HTR-8/SVneo (cell line): Measurements from ENCODE around the gene ANKRD45.
"Not testable (repeated sequence)": the region's sequence is repeated elsewhere in the genome, so short reads cannot be mapped to it uniquely, and the experiment has no call there.

Experiments used
- DNase-seq: peaks from one replicate; pipeline ENCODE4 v3.0.0; 2011; ENCODE audit warnings: low spot score, mixed read lengths; ENCODE audit not compliant: insufficient read length
- FAIRE-seq: peaks from 2 replicates; lab custom pipeline; 2011; peaks lifted over from hg19 to GRCh38; lab: Jason Lieb, UNC

The ANKRD45 gene

DNA sequence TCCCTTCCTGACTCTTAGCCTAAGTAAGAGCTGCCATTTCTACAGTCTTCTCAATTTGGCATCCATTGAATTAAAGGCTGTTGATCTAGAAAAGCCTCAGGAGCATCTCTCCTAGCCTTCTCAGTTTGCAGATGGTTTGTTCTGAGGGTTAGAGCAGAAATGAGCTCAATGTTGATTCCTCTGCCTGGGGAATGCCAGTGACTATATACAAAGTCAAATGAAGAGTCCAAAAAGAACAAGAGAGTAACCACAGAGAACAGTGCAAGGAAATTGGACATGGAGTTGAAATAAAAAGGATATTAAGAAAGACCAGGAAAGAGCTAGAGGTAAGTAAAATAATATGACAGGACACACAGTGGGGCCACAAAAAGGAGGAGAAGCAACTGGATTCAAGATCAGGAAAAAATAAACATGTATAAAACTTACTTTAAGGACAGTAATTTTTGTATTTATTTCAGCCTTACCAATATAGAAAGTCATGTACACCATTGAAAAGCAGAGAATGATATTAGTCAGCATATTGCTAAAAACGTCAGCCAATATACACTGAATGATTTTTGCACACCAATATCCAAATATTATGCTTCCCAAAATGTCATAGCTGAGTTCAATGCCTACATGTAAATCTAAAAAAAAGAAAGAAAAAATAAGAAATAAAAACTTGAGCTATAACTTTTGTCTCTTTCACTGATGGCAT, 88.1 kb downstream of the ANKRD45 start:
- FAIRE-seq = no peak
- DNase-seq = no peak

DNA sequence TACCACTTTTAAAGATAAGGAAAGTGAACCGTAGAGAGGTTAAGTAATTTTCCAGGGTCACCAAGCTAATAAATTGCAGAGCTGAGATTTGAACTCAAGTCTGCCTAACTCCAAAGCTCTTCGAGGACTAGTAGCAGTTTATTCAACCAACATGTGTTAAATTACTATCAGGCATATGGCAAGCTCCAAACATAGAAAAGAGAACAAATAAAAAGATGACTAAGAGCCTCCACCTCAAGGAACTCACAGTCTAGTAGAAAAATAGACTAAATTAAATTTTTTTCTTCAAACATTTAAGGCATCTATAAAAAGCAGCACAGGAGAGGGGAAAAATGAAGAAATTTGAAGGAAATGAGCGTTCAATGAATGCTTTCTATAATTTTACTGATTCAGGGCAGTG, 89.0 kb downstream of the ANKRD45 start:
- DNase-seq = no peak
- no peak for FAIRE-seq

DNA sequence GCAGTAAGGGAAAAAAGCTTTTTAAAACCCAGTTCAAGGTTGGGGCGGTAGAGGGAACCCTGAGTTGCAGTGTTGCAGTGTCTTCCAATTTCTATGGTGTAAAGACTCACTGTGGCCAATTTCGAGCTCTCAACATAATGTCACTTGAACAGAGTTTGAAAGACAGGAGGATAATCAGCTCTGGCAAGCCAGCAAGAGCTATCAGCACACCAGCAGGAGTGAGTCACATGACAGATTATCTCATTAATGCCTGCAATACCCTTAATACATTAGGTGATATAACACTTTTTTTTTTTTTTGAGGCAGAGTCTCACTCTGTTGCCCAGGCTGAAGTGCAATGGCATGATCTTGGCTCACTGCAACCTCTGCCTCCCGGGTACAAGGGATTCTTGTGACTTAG, 89.6 kb downstream of the ANKRD45 start:
- DNase-seq (no peak), FAIRE-seq (no peak)

DNA sequence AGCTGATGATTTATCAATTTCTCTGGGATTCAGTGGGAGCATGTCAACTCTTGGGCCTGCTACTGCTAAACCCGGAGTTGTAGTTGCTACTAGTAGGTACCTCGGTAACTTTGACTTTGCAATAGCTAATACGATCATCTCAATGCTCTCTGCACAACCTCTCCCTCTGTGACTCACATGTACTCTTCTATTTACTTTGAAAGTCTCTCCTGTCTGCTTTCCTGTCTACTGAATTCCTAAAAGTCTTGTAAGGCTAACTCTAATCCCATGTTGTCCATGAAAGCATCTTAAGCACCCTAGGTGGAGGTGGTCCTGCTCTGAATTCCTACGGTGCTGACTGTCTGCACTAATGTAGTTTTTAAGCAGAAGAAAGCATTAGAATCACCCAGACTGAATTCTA, 96.1 kb downstream of the ANKRD45 start:
- FAIRE-seq (no peak), DNase-seq (no peak)

DNA sequence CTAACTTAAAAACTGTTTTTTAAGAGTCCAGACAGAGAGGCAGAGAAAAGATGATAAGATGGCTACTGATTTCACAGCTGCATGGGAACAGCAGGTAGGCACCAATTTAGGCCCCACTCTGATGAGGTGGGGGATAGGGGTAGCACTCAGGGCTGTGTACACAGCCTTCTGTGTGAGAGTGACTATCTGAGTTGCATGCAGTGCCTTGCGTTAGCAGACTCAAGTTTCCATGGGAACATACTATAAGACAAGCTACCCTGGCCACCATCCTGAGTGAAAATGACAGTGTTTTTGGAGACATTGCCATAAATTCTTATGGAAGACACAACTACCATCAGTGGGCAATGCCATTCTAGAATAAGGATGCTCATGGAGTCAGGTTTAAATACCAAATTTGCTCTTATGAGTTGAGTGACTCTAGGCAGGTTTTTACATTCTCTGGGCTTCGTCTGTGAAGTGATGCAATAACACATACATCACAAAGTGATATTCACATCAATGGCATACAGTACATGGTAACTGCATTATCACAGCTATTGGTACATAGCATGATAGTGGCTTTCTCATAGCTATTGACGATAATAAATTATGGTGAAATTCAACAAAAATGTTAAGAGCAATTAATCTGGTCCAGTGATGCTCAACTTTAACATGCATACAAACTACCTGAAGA, 97.3 kb downstream of the ANKRD45 start:
- DNase-seq = no peak
- FAIRE-seq = no peak

DNA sequence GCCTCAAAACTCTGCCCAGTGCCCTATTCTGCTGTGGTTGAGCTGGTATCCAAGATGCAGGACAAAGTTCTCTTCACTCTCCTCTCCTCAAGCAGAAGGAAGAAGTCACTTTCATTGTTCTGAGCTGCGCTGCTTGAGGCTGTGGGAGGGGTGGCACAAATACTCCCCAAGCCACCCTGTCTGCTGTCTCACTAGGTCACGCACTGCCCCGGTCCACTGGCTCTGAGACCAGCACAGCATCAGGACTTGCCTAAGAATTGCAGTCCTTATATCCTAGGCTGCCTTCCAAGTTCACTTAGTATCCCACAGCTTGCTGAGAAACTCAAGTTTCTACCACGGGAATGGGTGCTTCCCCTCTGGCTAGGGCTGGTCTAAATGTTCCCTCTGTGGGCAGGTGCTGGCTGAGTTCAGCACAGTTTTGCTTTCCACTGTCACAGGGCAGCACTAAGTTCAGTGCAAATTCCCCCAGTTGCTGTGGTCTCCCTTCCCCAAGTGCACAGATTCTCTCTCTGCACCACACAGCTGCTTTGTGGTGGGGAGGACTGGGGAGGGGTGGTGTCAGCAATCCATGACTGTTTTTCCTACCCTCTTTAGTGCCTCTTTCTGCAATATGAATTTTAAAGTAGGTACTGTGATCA, 99.2 kb downstream of the ANKRD45 start:
- FAIRE-seq (no peak), DNase-seq (no peak)

DNA sequence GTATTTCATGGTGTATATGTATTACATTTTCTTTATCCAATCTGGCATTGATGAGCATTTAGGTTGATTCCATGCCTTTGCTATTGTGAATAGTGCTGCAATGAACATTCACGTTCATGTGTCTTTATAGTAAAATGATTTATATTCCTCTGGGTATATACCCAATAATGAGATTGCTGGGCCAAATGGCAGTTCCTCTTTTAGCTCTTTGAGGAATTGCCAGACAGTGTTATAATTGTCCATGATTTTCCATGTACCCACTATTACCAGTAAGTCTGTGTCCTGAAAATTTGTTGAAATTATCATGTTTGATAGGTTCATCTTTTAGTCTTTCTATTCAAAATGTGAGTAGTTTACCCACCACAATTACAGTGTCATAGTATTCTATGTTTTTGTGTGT, 101.2 kb downstream of the ANKRD45 start:
- DNase-seq (no peak), FAIRE-seq (no peak)

DNA sequence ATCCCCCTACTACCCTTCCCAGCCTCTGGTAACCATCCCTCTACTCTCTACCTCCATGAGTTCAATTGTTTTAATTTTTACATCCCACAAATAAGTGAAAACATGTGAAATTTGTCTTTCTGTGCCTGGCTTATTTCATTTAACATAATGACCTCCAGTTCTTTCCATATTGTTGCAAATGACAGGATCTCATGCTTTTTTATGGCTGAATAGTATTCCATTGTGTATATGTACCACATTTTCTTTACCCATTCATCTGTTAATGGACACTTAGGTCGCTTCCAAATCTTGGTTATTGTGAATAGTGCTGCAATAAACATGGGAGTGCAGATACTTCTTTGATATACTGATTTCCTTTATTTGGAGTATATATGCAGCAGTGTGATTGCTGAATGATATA, 105.8 kb downstream of the ANKRD45 start:
- DNase-seq = not testable (repeated sequence)

DNA sequence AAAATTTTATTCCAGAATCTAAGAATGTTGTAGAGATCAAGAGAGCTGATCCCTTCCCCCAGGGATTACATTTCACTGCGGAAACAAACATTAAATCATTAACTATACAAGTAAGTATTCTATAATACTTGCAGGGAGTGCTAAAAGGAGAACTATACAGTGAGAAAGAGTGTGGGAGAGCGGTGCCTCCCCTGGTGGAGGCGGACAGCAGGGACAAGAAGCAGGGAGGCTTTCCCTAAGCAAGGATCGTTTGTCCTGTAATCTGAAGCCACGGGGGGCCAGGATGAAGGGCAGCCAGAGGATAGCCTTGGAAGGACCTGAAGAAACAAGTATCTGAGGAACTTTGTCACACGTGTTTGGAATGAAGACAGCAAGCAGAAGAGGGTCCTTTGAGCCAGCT, 106.8 kb downstream of the ANKRD45 start:
- DNase-seq = no peak
- FAIRE-seq = no peak

More for the DNA sequence above, 105.8 kb downstream of the ANKRD45 start:
- not testable (repeated sequence) for FAIRE-seq

DNA sequence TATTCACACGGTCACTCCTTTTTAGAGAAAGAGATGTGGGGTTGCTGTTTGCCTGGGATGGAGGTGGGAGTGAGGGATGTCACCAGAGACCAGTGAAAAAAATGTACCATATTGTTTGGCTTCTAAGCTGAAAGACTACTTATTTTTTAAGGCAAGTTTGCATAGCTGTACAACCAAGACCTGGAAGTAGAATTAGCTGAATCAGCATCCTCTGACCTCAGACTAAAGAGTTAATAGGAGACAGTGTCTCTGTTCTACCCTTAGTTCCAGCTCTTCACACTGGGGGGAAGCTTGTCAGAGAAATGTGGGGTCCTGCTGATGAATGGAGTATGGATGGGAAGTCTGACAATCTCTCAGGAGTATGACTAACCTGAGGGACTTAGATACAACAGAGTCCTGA, 108.4 kb downstream of the ANKRD45 start:
- FAIRE-seq = no peak
- no peak for DNase-seq

DNA sequence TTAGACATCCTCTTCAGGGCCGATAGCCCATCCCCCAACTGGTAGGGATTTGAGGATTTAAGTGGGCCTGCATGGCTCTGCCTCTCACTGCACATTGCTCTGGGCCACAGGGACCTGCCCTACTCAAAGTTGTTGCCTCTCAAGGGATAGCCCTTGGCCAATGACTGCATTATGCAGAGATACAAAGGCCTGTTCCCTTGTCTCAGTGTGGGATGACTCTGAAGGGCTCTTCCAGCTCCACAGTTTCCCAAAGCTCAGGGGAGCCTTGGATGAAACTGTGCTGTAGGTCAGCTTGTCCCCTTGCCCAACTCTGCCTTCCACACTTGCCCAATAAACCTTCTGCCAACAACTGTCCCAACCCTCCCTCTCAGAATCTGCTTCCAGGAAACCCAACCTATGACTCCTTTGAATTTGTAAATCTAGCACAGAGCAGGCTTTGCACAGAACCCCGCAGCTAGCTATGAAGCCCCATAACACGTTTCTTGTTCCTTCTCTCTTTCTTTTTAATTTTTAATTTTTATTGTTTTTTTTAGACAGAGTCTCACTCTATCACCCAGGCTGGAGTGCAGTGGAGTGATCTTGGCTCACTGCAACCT, 109.3 kb downstream of the ANKRD45 start:
- FAIRE-seq (no peak), DNase-seq (no peak)
